Effector memory CD8-positive, alpha-beta T cell (primary cell): ENCODE data around the gene TRERF1.
A peak's percentile ranks its signal among the peaks of the same experiment; 100 is the strongest.

ENCODE experiments used
- ATAC-seq: fragments of 150-1000 bp; cut with Tn5 transposase; replicated peaks from 2 replicates; pipeline ENCODE4 v1.10.0; 2021; ENCODE audit warnings: mild to moderate bottlenecking, moderate library complexity
- DNase-seq, 3 experiments: peaks; one replicate each; pipeline ENCODE4 v3.0.0; 2021
- H3K27ac Mint-ChIP-seq, 2 donors: one replicate each; pipeline ENCODE4 v1.8.0; 2022; ENCODE audit warnings: mild to moderate bottlenecking in 2 of 2, mixed read lengths in 2 of 2, moderate library complexity in 2 of 2
- H3K27me3 Mint-ChIP-seq, 2 donors: one replicate each; pipeline ENCODE4 v1.8.0; 2022; ENCODE audit warnings: mixed read lengths in 2 of 2
- H3K36me3 Mint-ChIP-seq: one replicate; pipeline ENCODE4 v1.8.0; 2022; ENCODE audit warnings: mild to moderate bottlenecking, moderate library complexity, mixed read lengths; ENCODE audit not compliant: insufficient read depth
- H3K4me1 Mint-ChIP-seq, 2 donors: one replicate each; pipeline ENCODE4 v1.8.0; 2022; ENCODE audit warnings: low read depth in 2 of 2, mixed read lengths in 2 of 2
- H3K4me3 Mint-ChIP-seq, 2 donors: one replicate each; pipeline ENCODE4 v1.8.0; 2022; ENCODE audit warnings: mild to moderate bottlenecking in 2 of 2, mixed read lengths in 2 of 2, moderate library complexity in 2 of 2
- H3K9me3 Mint-ChIP-seq, 2 donors: one replicate each; pipeline ENCODE4 v1.8.0; 2022; ENCODE audit warnings: mixed read lengths in 2 of 2

The TRERF1 gene

GRCh38 chr6:42390228-42390934, 61.3 kb downstream of the TRERF1 start:
- DNase-seq (peak; percentile 50 to 63 (median 54)), ATAC-seq (peak; percentile 78)
- Mint-ChIP-seq H3K4me3 (peak overlapping the region; percentile 57 to 74), H3K27me3 (no peaks in the 10 kb centered on the region), H3K27ac (peak overlapping the region; percentile 95 to 97), H3K9me3 (no peaks in the 10 kb centered on the region), H3K4me1 (peaks cover 76 to 89% of the 10 kb centered on the region in 2 donors), H3K36me3 (peaks cover 9% of the 10 kb centered on the region)

- DNase-seq (no peak), ATAC-seq (no peak)
- H3K9me3 Mint-ChIP-seq: no peaks in the 10 kb centered on the region
- peak overlapping the region; percentile 95 to 97 for H3K27ac Mint-ChIP-seq
- H3K27me3 Mint-ChIP-seq: no peaks in the 10 kb centered on the region
- peak overlapping the region; percentile 57 to 74 for H3K4me3 Mint-ChIP-seq
- peaks cover 75 to 82% of the 10 kb centered on the region in 2 donors for H3K4me1 Mint-ChIP-seq
- peaks cover 9% of the 10 kb centered on the region for H3K36me3 Mint-ChIP-seq
These were observed 62.0 kb downstream of the TRERF1 start for GRCh38 chr6:42389736-42390135.

- DNase-seq (no peak), ATAC-seq (no peak)
- Mint-ChIP-seq H3K27me3 (no peaks in the 10 kb centered on the region), H3K4me3 (peak overlapping the region; percentile 57 to 74), H3K9me3 (no peaks in the 10 kb centered on the region), H3K36me3 (peaks cover 9% of the 10 kb centered on the region), H3K27ac (peak overlapping the region; percentile 95 to 97), H3K4me1 (peaks cover 73 to 78% of the 10 kb centered on the region in 2 donors)
These were observed 63.7 kb downstream of the TRERF1 start for GRCh38 chr6:42388046-42388445.

- Mint-ChIP-seq H3K4me1 (peaks cover 68 to 73% of the 10 kb centered on the region in 2 donors), H3K27me3 (no peaks in the 10 kb centered on the region), H3K36me3 (peaks cover 9% of the 10 kb centered on the region), H3K9me3 (no peaks in the 10 kb centered on the region), H3K4me3 (peak overlapping the region; percentile 39 to 57), H3K27ac (peak overlapping the region; percentile 95 to 97)
- ATAC-seq (peak; percentile 70), DNase-seq (peak; percentile 40 to 49 (median 42))
These were observed 64.4 kb downstream of the TRERF1 start for GRCh38 chr6:42387336-42387735.

GRCh38 chr6:42385339-42385738, 66.4 kb downstream of the TRERF1 start:
- Mint-ChIP-seq H3K36me3 (peaks cover 7% of the 10 kb centered on the region), H3K4me1 (peaks cover 56 to 67% of the 10 kb centered on the region in 2 donors), H3K27me3 (no peaks in the 10 kb centered on the region), H3K9me3 (no peaks in the 10 kb centered on the region), H3K27ac (peak overlapping the region in 1 of 2 donors; percentile 68), H3K4me3 (no peak overlapping the region)
- no peak for DNase-seq
- no peak for ATAC-seq

GRCh38 chr6:42383421-42384205, 68.1 kb downstream of the TRERF1 start:
- Mint-ChIP-seq H3K9me3 (no peaks in the 10 kb centered on the region), H3K4me3 (no peak overlapping the region), H3K27ac (peak overlapping the region; percentile 74 to 81), H3K4me1 (peaks cover 56 to 62% of the 10 kb centered on the region in 2 donors), H3K36me3 (no peaks in the 10 kb centered on the region), H3K27me3 (no peaks in the 10 kb centered on the region)
- no peak for DNase-seq
- no peak for ATAC-seq

- peaks cover 57 to 63% of the 10 kb centered on the region in 2 donors for H3K4me1 Mint-ChIP-seq
- no peak for DNase-seq
- peak overlapping the region in 1 of 2 donors; percentile 14 for H3K4me3 Mint-ChIP-seq
- no peaks in the 10 kb centered on the region for H3K36me3 Mint-ChIP-seq
- ATAC-seq: no peak
- H3K27me3 Mint-ChIP-seq: no peaks in the 10 kb centered on the region
- no peaks in the 10 kb centered on the region for H3K9me3 Mint-ChIP-seq
- peak overlapping the region in 1 of 2 donors; percentile 31 for H3K27ac Mint-ChIP-seq
These were observed 69.9 kb downstream of the TRERF1 start for GRCh38 chr6:42381850-42382249.

- peaks cover 57 to 61% of the 10 kb centered on the region in 2 donors for H3K4me1 Mint-ChIP-seq
- no peak for DNase-seq
- H3K27me3 Mint-ChIP-seq: no peaks in the 10 kb centered on the region
- ATAC-seq: peak; percentile 32
- peak overlapping the region; percentile 4 to 26 for H3K4me3 Mint-ChIP-seq
- H3K36me3 Mint-ChIP-seq: no peaks in the 10 kb centered on the region
- H3K9me3 Mint-ChIP-seq: no peaks in the 10 kb centered on the region
- peak overlapping the region; percentile 62 to 82 for H3K27ac Mint-ChIP-seq
These were observed 71.3 kb downstream of the TRERF1 start for GRCh38 chr6:42380228-42380979.

GRCh38 chr6:42378536-42378935, 73.2 kb downstream of the TRERF1 start:
- Mint-ChIP-seq H3K36me3 (no peaks in the 10 kb centered on the region), H3K27ac (peak overlapping the region; percentile 82 to 92)

GRCh38 chr6:42378125-42378524, 73.6 kb downstream of the TRERF1 start:
- ATAC-seq: peak; percentile 56
- H3K36me3 Mint-ChIP-seq: no peaks in the 10 kb centered on the region
- peak overlapping the region; percentile 61 to 67 for H3K4me3 Mint-ChIP-seq
- peaks cover 56 to 62% of the 10 kb centered on the region in 2 donors for H3K4me1 Mint-ChIP-seq
- DNase-seq: no peak
- peak overlapping the region; percentile 82 to 92 for H3K27ac Mint-ChIP-seq
- no peaks in the 10 kb centered on the region for H3K9me3 Mint-ChIP-seq
- H3K27me3 Mint-ChIP-seq: no peaks in the 10 kb centered on the region

More at GRCh38 chr6:42378536-42378935, 73.2 kb downstream of the TRERF1 start:
- H3K9me3 Mint-ChIP-seq: no peaks in the 10 kb centered on the region
- ATAC-seq (no peak), DNase-seq (no peak)
- peak overlapping the region; percentile 61 to 67 for H3K4me3 Mint-ChIP-seq
- peaks cover 58 to 66% of the 10 kb centered on the region in 2 donors for H3K4me1 Mint-ChIP-seq
- no peaks in the 10 kb centered on the region for H3K27me3 Mint-ChIP-seq

GRCh38 chr6:42375007-42375635, 76.6 kb downstream of the TRERF1 start:
- Mint-ChIP-seq H3K36me3 (no peaks in the 10 kb centered on the region), H3K4me1 (peaks cover 53 to 55% of the 10 kb centered on the region in 2 donors), H3K27ac (peak overlapping the region; percentile 39 to 59), H3K4me3 (no peak overlapping the region), H3K9me3 (no peaks in the 10 kb centered on the region), H3K27me3 (no peaks in the 10 kb centered on the region)
- DNase-seq: no peak
- ATAC-seq: no peak

GRCh38 chr6:42374018-42374669, 77.6 kb downstream of the TRERF1 start:
- H3K36me3 Mint-ChIP-seq: no peaks in the 10 kb centered on the region
- ATAC-seq (peak; percentile 81), DNase-seq (peak in 2 of 3 experiments; percentile 10 to 21)
- peaks cover 52 to 56% of the 10 kb centered on the region in 2 donors for H3K4me1 Mint-ChIP-seq
- H3K27me3 Mint-ChIP-seq: no peaks in the 10 kb centered on the region
- peak overlapping the region; percentile 53 to 67 for H3K4me3 Mint-ChIP-seq
- peak overlapping the region; percentile 59 to 88 for H3K27ac Mint-ChIP-seq
- peaks cover 0 to 2% of the 10 kb centered on the region in 2 donors for H3K9me3 Mint-ChIP-seq
